Stomach (tissue), 4 donors: ENCODE data around the gene LARGE1.

Experiments used
- POLR2AphosphoS5 ChIP-seq, 3 donors: sonication (generic); formaldehyde crosslinking; IDR thresholded peaks; one replicate each; pipeline ENCODE4 v1.6.1; 2016; ENCODE audit warnings: antibody characterized with exemption in 3 of 3
- TF ChIP-seq, protein P1 (sequence below), 7 experiments: fragments of 450-650 bp in 4 of 7; fragments of 200-600 bp in 3 of 7; sonication (generic) in 3 of 7; IDR thresholded peaks; one replicate each; pipeline ENCODE4 v1.5.1; 2016 to 2019; ENCODE audit warnings: antibody characterized with exemption in 7 of 7, control low read depth in 2 of 7, mild to moderate bottlenecking in 1 of 7

DNA sequence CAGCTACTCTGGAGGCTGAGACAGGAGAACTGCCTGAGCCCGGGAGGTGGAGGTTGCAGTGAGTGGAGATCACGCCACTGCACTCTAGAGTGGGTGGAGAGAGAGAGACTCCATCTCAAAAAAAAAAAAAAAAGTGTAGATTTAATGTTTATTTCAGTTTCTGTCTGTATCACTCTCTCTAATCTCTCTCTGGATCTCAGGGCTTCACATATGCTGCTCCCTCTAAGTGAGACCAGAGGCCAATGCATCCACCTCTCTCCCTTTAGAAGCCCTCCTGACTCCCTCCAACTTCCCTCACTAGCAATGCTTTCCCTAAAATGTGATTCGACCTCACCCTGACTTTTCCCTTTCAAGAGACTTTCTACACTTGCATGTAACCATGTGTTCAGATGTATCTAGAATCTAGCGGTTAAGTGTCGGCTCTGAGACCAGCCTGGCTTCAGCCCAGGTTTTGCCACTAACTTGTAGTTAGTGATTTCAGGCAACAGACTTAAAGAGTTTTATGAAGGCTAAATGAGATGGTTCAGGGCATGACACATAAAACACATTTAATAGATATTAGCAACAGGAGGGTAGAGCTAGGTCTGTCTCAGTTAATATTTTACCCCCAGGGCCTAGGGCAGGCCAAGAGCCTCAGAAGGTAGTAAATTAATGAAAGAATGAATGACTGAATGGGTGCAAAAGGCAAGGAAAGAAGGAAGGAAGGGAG, 364.3 kb downstream of the LARGE1 start:
- TF ChIP-seq, protein P1, sequence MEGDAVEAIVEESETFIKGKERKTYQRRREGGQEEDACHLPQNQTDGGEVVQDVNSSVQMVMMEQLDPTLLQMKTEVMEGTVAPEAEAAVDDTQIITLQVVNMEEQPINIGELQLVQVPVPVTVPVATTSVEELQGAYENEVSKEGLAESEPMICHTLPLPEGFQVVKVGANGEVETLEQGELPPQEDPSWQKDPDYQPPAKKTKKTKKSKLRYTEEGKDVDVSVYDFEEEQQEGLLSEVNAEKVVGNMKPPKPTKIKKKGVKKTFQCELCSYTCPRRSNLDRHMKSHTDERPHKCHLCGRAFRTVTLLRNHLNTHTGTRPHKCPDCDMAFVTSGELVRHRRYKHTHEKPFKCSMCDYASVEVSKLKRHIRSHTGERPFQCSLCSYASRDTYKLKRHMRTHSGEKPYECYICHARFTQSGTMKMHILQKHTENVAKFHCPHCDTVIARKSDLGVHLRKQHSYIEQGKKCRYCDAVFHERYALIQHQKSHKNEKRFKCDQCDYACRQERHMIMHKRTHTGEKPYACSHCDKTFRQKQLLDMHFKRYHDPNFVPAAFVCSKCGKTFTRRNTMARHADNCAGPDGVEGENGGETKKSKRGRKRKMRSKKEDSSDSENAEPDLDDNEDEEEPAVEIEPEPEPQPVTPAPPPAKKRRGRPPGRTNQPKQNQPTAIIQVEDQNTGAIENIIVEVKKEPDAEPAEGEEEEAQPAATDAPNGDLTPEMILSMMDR (IDR thresholded peaks at IDR 0.05), result no peak
- TF ChIP-seq POLR2AphosphoS5 (IDR thresholded peaks at IDR 0.05), result no peak
